NCI-H446 (cell line): ENCODE data around the gene C2orf80.
"Not testable (repeated sequence)": the region's sequence is repeated elsewhere in the genome, so short reads cannot be mapped to it uniquely, and the experiment has no call there.

Source experiments
- DNase-seq, 2 experiments: peaks; one replicate each; lab custom pipeline; 2025; lab: John Stamatoyannopoulos, UW

The C2orf80 gene

DNA sequence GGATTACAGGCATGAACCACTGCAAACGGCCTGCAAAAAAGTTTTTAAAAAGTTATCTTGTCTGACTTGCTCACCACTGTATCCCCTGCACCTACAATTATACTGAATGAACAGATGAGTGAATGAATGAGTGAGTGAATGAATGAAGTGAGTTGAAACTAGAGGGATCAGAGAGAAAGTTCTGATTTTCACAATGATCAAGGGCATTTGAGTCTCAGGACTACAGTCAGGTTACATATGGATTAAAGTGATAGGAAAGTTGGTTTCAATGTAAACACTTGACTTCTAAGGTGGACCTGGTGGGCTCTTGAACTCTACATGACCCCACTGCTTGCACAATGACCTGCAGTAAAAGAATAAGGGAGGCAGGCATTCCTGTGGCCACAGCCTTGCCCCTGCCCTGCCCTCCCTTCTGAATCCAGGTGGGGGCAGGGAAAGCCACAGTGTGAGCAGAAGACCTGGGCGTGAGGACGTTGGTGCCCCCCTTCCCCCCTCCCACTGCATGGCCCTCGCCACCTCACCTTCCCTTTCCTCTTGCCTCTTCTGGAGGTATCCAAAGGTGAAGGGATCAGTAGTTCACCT is 10.7 kb downstream of the C2orf80 start:
- DNase-seq: no peak

DNA sequence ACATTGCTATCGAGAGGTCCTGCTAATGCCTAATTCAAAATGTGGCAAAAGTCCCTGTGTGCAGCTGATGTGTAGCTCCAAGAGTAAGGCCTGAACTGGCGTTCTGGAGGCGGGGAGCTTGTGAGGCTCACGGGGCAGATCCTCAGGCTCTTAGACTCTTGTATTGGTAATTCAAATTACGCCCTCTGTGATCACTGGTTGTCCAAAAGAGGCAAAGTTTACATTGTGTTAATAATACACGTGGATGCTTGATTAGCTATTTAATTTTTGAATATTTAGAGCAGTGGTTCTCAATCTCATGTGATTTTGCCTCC is 14.0 kb downstream of the C2orf80 start:
- DNase-seq: no peak

DNA sequence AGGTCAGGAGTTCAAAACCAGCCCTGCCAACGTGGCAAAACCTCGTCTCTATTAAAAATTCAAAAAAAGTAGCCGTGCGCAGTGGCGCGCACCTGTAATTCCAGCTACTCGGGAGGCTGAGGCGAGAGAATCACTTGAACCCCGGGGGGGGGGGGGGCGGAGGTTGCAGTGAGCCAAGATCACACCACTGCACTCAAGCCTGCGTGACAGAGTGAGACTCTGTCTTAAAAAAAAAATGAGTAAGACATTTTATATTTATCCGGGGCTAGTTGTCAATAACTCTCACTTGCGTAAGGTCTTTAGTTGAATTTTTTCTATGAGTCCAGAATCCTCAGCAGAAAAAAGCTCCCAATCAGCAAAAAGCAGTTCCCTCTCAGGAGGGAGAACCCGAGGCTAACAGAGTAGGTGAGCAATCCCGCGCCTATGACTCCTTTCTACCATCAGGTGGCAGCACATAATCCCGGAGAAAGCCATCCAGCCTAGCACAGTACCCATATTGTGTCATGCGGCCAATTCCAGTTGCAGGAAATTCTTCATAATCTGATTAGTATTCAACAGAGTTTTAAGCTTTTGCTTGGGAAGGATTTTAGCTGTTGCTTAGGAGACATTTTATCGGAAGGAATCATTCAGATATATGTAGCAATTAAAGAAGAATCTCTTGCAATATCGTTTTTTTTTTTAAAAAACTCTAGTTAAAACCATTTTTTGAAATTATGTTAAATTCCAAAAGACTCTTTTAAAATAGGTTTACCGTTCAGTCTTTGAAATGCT is 14.6 kb downstream of the C2orf80 start:
- peak; percentile 48 to 83 for DNase-seq

DNA sequence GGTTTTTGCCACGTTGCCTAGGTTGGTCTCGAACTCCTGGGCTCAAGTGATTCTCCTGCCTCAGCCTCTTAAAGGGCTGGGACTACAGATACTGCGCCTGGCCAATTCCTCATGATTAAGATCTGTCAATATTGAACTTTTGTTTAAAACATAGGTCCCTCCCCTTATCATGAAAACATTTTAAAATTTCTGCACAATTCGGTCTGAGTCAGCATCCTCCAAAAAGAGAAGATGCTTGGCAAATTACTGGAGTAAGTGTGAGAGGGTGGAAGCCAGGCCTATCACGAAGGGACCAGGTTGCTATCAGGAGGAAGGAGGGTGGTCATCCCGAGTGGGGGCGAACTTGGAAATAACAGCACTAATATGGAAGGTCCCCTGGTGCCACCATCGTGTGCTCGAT is 15.7 kb downstream of the C2orf80 start:
- no peak for DNase-seq

DNA sequence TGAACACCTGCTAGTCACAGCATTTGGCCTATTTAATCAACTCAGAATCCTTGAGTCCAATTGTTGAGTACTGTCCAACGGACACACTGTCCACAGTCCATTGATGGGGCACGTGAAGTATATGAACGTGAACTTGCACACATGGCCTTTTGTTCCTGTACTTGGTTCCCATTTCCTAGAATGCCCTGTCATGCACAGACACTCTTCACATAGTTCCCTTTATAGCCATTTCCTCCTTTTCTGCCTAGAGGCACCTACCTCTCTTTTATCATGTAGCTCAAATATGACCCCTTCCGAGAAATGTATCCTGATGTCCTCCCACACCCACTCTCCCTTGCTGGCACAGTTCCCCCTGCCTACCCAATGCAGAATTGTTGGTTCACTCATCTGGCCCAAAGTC is 17.7 kb downstream of the C2orf80 start:
- no peak for DNase-seq

DNA sequence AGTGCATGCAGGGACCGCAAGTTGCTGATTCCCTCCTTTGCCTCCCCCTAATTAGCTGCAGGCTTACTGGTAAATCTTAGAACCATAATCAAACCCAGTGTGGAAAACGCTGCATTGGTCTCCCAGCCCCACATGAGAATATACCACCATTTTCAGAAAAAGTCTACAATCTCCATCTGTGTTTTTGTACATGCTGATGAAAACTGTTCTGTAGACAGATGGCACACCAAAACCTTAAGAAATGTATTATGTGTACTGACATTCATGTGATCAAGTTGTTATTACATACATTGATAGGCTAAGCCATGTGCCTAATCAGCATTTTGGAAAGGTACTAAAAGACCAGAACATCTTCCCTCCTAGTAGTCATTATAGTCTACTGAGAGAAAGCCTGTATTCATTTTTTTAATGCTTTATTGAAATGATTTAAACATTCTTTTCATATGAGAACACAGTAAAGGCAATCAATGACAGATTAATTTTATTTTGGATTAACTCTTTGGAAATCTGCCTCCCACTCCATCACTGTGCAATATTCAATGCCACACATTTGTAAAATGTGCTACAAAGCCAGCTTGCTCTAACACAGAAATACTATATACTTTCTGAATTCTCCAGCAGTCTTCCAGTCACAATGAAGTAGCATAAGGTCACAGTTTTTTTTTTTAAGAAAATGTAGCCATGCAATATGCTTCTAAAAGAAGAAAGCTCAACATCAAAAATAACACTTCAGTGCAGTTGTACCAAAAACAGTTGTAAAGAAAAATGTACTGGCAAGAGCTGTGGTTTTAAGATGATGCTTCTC is 24.7 kb downstream of the C2orf80 start:
- DNase-seq: no peak

DNA sequence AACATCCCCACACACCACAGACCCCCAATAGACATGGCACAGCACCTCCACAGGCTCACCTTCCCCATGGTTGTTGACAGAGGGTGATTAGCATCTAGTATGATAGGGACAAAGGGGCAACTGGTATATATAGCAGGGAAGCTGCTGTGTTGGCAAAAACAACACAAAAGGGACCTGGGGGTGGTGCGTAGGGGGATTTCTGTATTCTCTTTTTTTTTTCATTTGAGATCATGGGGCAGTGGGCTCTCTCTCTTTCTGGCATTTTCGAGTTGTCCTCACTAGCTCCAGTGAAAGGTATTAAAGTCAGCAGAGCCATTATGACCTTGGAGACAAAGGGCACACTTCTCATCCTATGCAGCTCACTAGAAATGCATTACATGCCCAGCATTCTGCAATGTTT is 26.3 kb downstream of the C2orf80 start, which contains the start of gene CRYGA:
Gene CRYGA (minus strand): TSS at position 101 of the 400 bp plus-strand sequence. CDS start 33 bp downstream, at position 68.
- no peak for DNase-seq

DNA sequence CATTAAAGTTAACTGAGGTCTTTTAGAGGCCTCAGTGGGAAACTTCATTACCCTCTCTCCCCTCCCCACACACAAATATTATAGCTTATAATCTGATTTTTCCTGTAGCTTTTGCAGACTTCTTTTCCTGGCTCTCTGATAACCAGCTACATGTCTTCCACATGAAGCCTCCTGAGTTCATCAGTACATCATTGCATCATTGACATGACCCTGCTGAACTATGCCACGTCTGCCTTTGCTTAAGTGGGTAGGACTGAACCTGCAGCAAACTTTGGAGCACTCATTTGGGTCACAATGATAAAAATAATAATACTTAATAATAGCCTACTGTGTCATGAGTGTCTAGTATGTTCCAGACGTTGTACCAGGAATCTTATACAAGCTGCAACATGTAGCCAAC is 33.4 kb downstream of the C2orf80 start:
- DNase-seq: no peak

DNA sequence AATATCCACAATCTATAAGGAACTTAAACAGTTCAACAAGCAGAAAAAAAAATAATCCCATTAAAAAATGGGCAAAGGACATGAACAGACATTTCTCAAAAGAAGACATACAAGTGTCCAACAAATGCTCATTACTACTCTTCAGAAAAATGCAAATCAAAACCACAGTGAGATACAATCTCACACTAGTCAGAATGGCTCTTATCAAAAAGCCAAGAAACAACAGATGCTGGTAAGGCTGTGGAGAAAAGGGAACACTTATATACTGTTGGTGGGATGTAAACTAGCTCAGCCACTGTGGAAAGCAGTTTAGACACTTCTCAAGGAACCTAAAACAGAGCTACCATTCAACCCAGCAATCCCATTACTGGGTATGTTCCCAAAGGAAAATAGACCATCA is 36.7 kb downstream of the C2orf80 start:
- DNase-seq: no peak

DNA sequence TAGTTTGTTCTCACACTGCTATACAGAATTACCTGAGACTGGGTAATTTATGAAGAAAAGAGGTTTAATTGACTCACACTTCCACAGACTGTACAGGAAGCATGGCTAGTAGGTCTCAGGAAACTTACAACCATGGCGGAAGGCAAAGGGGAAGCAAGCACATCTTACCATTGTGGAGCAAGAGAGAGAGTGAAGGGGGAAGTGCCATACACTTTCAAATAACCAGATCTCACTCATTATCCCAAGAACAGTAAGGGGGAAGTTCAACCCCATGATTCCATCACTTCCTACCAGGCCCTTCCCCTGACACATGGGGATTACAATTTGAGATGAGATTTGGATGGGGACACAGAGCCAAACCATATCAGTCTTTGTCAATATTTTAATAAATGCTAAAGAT is 38.9 kb downstream of the C2orf80 start:
- no peak for DNase-seq

DNA sequence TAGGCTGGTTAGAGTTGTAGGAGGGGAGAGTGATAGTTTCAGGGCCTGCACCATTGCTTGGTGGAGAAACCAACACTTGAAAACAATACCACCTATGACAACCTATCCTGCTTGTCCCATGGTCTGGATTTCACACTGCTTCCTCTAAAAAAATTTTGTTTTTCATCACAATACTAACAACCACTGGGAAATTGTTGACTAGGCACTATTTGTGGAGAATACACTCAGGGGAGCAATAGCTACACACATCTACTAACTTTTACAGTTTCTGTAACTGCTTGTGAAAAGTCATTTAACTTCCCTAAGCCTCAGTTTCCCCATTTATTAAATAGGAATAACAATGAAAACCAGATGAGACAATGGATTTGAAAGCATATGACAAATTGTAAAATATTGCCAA is 39.7 kb downstream of the C2orf80 start:
- DNase-seq: no peak

DNA sequence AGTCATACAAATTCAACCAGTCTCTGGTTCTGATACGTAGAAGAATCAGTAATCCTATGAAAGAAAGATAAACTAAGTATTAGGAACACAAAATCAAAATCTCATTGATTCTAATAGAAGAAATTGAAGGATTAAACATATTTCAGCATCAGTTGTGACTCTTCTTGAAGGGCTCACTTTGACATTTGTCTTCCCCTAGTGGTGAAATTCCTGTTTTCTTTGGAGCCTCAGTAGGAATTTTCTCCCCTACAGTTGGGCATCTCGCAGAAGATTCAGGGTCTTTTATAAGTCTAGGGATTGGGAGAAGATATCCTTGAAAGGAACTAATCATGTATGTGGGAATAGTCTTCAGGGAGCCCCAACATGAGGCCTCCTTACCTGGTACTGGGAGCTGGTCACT is 41.0 kb downstream of the C2orf80 start:
- no peak for DNase-seq

DNA sequence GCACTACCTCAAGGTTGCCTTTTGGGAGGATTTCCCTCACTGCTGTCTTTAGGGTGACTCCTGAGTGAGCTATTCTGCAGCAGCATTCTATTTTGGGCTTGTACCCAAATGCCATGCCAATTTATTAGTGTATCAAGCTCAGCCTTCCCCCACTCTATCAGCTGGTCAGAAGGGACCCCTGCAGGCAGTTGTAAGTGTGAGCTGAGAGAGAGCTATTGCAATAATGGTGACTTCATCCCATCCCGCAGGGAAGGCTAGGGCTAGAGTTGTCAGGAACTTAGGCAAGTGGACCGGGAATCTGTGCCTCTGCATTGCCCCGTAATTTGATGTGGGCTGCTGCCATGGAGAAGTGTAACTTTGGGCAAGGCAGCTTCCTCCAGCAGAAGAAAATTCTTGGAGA is 42.1 kb downstream of the C2orf80 start:
- DNase-seq: no peak

DNA sequence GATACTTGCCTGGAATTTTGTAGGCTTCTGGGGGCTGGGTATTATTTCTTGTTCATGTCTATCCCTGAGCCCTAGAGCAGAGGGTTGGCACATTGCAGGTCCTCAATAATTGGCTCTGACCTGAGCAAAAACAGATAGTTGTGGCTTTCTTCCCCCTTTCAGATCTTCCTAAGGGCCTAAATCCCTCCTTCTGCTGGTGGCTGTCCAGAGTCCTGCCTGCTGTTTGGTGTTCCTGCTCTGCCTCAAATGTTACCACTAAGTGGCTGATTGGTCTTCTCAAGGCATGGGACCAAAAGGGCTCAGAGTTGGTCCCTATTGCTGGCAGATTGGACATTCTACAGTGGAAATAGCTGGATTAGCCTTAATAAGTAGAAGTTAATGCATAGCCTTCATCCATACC is 42.8 kb downstream of the C2orf80 start:
- no peak for DNase-seq

DNA sequence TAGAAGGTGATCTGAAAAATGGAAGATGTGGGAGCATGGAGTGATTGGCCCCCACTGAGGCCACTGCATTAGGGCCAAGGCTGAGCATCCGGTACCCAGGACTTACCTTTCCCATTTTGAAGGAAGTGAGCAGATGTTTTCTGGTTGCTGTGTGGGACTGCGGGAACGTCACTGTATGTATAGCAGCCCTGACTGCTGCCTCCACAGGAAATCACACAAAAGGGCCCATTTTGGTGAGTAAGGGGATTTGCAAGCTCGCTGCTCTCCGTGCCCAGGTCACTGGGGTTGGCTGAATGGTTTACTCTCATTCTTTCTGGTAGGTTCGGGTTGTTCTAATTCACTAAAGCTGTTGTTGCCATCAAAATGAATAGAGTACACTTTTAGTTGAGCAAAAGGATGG is 43.8 kb downstream of the C2orf80 start, which contains the start of gene CRYGB:
Gene CRYGB (minus strand): TSS at position 153 of the 400 bp plus-strand sequence. CDS start 38 bp downstream, at position 115.
- no peak for DNase-seq

DNA sequence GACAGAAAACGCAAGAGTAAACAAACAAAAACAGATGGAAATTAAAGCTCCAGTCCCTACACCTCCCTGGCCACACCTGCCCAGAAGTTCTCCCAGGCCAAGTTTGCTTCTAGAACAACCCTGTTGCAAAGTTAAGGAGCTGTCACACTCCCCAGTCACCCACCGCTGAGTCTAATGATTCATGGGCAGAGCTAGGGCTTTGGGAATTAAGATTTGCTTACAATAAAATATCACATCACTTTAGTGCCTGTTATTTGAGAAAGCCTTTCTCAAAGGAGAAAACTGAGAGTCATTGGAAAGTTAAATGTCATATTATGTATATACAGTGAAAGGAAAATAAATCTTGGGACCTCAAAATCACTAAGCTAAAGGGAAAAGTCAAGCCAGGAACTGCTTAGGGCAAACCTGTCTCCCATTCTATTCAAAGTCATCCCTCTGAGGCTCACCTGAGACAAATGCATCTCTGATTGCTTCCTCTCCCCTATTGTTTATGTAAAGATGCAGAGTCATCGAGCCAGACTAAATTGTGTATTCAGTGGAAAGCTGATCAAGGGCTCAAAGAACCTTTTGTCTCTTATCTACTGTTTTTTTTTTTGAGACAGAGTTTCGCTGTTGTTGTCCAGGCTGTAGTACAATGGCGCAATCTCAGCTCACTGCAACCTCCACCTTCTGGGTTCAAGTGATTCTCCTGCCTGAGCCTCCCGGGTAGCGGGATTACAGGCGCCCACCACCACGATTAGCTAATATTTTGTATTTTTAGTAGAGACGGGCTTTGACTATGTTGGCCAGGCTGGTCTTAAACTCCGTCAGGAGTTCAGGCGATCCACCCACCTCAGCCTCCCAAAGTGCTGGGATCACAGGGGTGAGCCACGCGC is 46.7 kb downstream of the C2orf80 start:
- DNase-seq: no peak

DNA sequence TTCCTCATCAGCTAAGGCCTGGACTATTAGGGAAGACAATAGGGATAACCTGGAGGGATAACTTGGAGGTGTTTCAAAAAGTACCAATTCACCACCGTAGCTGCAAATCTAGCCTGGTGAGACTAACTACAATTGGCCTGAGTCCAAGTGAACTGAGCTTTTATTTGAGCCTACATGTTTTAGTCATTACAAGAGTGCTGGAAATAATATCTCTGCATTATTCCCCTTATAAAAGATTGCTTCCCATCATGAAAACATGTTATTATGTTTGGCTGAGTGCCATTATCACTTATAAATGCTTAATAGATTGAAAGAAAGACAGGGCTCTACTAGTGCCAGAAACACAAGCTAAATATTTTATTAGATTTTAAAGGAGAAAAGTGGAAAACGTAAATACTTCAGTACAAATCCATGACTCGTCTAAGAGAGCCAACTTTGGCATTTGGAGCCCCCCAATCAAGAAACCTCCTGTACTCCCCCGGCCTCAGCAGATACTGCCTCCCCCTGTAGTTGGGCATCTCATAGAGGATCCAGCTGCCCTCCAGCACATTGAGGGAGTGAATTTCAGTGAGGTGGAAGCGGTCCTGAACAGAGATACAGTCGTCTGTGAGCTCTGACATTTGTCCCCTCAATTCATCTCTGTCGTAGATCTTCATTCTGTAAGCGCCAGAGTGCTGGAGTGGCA is 47.4 kb downstream of the C2orf80 start:
- peak; percentile 12 to 27 for DNase-seq

DNA sequence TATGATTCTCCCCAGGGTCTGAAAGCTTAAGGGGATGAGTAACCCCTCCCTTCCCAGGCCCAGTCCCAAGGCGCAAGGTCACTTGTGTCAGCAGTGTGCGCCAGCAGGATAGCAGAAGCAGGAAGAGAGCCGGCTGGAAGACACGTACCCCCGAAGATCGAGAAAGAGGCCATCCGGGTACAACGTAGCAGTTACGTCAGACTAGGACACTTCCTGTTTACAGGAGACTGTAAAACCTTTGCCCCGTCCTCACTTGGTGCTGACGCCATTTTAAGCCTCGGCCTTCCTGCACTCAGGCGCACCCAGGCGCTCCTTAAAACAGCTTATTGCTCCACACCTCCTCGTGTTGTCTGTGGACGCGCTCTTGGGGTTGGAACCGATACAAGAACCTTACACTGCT is 50.4 kb downstream of the C2orf80 start:
- no peak for DNase-seq

DNA sequence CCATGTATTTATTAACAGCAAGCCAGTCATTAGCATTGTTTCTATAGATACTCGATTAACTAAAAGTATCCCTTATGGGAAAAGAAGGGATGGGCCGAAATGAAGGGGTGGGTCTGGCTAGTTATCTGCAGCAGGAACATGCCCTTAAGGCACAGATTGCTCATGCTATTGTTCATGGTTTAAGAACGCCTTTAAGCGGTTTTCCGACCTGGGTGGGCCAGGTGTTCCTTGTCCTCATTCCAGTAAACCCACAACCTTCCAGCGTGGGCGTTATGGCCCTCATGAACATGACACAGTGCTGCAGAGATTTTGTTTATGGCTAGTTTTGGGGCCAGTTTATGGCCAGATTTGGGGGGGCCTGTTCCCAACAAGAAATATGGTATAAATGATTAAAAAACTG is 51.5 kb downstream of the C2orf80 start:
- not testable (repeated sequence) for DNase-seq

DNA sequence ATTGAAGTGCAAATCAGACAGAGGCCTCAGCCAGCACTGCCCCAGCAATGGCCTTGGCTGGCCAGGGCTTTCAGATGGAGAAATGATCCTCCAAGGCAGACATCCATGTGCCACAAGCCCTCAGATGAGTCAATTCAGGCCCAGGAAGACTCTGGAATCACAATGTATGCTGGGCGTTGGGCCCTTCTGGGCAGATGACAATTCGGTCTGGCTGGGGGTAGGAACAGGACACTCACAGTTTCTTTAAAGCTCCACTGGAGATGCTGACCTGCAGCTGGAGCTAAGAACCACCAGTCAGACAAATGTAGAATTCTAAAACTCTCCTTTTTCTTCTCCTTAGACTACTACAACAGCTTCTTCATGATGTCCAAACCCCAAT is 53.1 kb downstream of the C2orf80 start:
- DNase-seq: no peak
